Gastroesophageal sphincter (tissue), 4 donors: Measurements from ENCODE around the gene SHISA9. TPM values are rescaled to one million over a fixed set of nuclear protein-coding genes. Genes with fewer than 3 reads are reported as not detected.

Experiments used
- ATAC-seq: fragments of 150-250 bp; one replicate; pipeline ENCODE4 v1.9.1; 2016; ENCODE audit warnings: mild to moderate bottlenecking, moderate library complexity
- H3K27ac ChIP-seq, 4 donors: fragments of 200-600 bp; sonication (generic) in 3 of 4; 1 replicate in 3 of 4; 2 replicates in 1 of 4; pipeline ENCODE4 v1.5.1; 2016 to 2019
- H3K27me3 ChIP-seq: fragments of 200-600 bp; sonication (generic); one replicate; pipeline ENCODE4 v1.5.1; 2019
- H3K36me3 ChIP-seq, 2 donors: fragments of 200-600 bp; sonication (generic); one replicate each; pipeline ENCODE4 v1.5.1; 2019; ENCODE audit warnings: control low read depth in 1 of 2
- H3K4me1 ChIP-seq, 3 donors: fragments of 200-600 bp; sonication (generic); 1 replicate in 2 of 3; 2 replicates in 1 of 3; pipeline ENCODE4 v1.5.1; 2016 to 2019; ENCODE audit warnings: control low read depth in 2 of 3
- H3K4me3 ChIP-seq, 2 donors: fragments of 200-600 bp; sonication (generic); one replicate each; pipeline ENCODE4 v1.5.1; 2019; ENCODE audit warnings: mild to moderate bottlenecking in 1 of 2, moderate library complexity in 1 of 2
- H3K9me3 ChIP-seq, 3 donors: fragments of 200-600 bp; sonication (generic); one replicate each; pipeline ENCODE4 v1.5.1; 2017 to 2019; ENCODE audit warnings: control low read depth in 2 of 3
- CTCF ChIP-seq, 4 experiments: fragments of 200-600 bp in 2 of 4; fragments of 450-650 bp in 2 of 4; sonication (generic) in 1 of 4; IDR thresholded peaks; one replicate each; pipeline ENCODE4 v1.5.1; 2017 to 2019; ENCODE audit warnings: antibody characterized with exemption in 4 of 4, mild to moderate bottlenecking in 2 of 4, moderate library complexity in 2 of 4
- EP300 ChIP-seq: sonication (generic); formaldehyde crosslinking; IDR thresholded peaks from one replicate; pipeline ENCODE4 v1.6.1; 2017; ENCODE audit warnings: antibody characterized with exemption, mild to moderate bottlenecking
- POLR2A ChIP-seq, 2 donors: fragments of 450-650 bp; IDR thresholded peaks; one replicate each; pipeline ENCODE4 v1.6.1; 2017; ENCODE audit warnings: antibody characterized with exemption in 2 of 2, mild to moderate bottlenecking in 2 of 2, moderate library complexity in 1 of 2
- POLR2AphosphoS5 ChIP-seq: sonication (generic); formaldehyde crosslinking; IDR thresholded peaks from one replicate; pipeline ENCODE4 v1.6.1; 2017; ENCODE audit warnings: antibody characterized with exemption
- WGBS, 2 donors: methylation state at CpG; one replicate each; pipeline ENCODE4 v1.1.5; 2018; ENCODE audit warnings: low coverage in 1 of 2; 5-methylcytosine and 5-hydroxymethylcytosine counted together
- total RNA-seq, 4 donors: library from RNA; depleted of rRNA; stranded (reverse); fragments of >200 nt; gene quantifications; one replicate each; pipeline ENCODE4 v1.1.0, GENCODE V29; 2016

SHISA9 gene
- total RNA-seq, 4 donors from 2014 or later, result 1.1 to 12.6 (median 4.9) TPM

- Histone ChIP-seq H3K9me3 (no peaks in the 10 kb centered on the region), H3K4me1 (peaks cover 0 to 20% (median 0%) of the 10 kb centered on the region in 3 donors), H3K27me3 (no peaks in the 10 kb centered on the region), H3K4me3 (no peak overlapping the region), H3K27ac (peak overlapping the region in 3 of 4 donors; percentile 17 to 48 (median 39)), H3K36me3 (no peaks in the 10 kb centered on the region)
- no peak for ATAC-seq
- WGBS, 2 donors, result 26 to 53% methylated on average over 3 of the region's 3 CpGs
- TF ChIP-seq POLR2A (IDR thresholded peaks at IDR 0.05), result no peak
- TF ChIP-seq EP300, result no peak
- TF ChIP-seq CTCF (IDR thresholded peaks at IDR 0.05), result no peak
- TF ChIP-seq POLR2AphosphoS5, result no peak
These were observed 212.3 kb downstream of the SHISA9 start for GRCh38 chr16:13113741-13114140.

- TF ChIP-seq POLR2AphosphoS5 (no peak), EP300 (no peak), POLR2A (IDR thresholded peaks at IDR 0.05) (no peak), CTCF (IDR thresholded peaks at IDR 0.05) (no peak)
- WGBS, 2 donors, result 80 to 100% methylated on average over 1 of the region's 5 CpGs
- no peaks in the 10 kb centered on the region for H3K36me3 ChIP-seq
- no peaks in the 10 kb centered on the region for H3K9me3 ChIP-seq
- H3K27me3 ChIP-seq, result no peaks in the 10 kb centered on the region
- no peak for ATAC-seq
- no peak overlapping the region for H3K27ac ChIP-seq
- peaks cover 0 to 25% (median 0%) of the 10 kb centered on the region in 3 donors for H3K4me1 ChIP-seq
- H3K4me3 ChIP-seq, result no peak overlapping the region
These were observed 216.7 kb downstream of the SHISA9 start for GRCh38 chr16:13118091-13118490.

DNA sequence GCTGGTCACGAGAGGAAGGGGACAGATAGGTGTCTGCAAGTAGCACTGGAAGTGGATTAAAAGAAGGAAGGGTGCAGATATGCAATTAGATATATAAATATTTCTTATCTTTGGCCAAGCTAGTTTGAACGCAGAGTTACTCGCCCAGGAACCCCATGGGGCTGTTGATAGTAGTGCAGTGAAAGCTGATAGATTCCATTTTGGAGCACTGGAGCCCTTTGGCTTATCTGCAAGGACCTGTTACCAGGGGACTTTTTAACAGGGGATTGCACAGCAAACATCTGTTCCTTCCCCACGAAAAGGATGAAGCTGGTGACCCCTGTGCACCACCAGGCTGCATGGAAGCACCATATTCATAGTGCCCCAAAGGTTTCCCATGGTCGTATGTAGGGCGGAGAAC lies 218.7 kb downstream of the SHISA9 start:
- no peak for ATAC-seq
- H3K36me3 ChIP-seq, result no peaks in the 10 kb centered on the region
- WGBS, 2 donors, result 30 to 82% methylated on average over 3 to 6 of the region's 6 CpGs
- H3K27ac ChIP-seq, result no peak overlapping the region
- no peak for TF ChIP-seq CTCF (IDR thresholded peaks at IDR 0.05)
- no peak for TF ChIP-seq POLR2A (IDR thresholded peaks at IDR 0.05)
- TF ChIP-seq EP300, result no peak
- TF ChIP-seq POLR2AphosphoS5, result no peak
- H3K4me3 ChIP-seq, result no peak overlapping the region
- peaks cover 0 to 16% (median 0%) of the 10 kb centered on the region in 3 donors for H3K4me1 ChIP-seq
- H3K27me3 ChIP-seq, result no peaks in the 10 kb centered on the region
- no peaks in the 10 kb centered on the region for H3K9me3 ChIP-seq

DNA sequence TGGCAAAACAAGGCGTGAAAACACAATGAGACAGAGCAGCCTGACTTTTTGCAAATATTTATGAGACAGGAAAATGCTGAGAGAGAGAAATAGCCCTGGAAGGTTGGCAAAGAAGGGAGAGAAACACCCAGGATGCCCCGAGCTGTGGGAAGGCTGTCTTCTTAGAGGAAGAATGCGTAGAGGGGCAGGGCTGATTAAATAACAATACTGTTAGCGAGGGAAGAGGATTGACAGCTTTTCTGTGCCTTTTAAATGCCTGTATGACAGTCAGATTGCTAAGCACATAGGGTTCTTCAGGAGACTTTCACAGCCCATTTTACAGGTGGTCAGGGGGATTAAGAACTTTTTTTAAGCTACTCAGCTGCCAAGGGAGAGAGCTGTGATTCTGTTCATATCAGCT lies 219.2 kb downstream of the SHISA9 start:
- 11 to 36% methylated on average over 3 to 4 of the region's 4 CpGs for WGBS, 2 donors
- ATAC-seq, result no peak
- H3K36me3 ChIP-seq, result no peaks in the 10 kb centered on the region

DNA sequence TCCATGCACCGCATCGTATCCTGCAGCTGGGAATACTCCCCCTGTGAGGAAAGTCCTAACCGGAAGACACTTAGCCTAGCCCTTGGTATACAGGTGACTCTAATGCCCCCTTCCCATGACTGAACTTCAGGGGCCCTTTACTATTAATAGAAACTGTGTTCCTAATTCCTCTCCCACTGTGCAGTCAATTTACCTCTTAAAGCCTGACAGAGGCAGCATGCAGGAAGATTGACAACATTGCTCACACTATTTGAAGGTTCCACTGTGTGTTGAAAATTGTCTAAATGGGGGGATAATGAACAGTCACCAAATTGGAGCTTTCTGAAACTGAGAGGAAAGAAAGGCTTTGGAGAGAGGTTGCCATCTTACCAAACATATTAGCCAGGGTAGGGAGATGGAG lies 222.6 kb downstream of the SHISA9 start:
- H3K36me3 ChIP-seq, result no peaks in the 10 kb centered on the region
- no peak for ATAC-seq
- H3K4me3 ChIP-seq, result no peak overlapping the region
- peaks cover 0 to 16% (median 0%) of the 10 kb centered on the region in 3 donors for H3K4me1 ChIP-seq
- no peaks in the 10 kb centered on the region for H3K27me3 ChIP-seq
- TF ChIP-seq POLR2AphosphoS5 (no peak), CTCF (IDR thresholded peaks at IDR 0.05) (no peak), EP300 (no peak), POLR2A (IDR thresholded peaks at IDR 0.05) (no peak)
- peaks cover 0 to 9% (median 0%) of the 10 kb centered on the region in 3 donors for H3K9me3 ChIP-seq
- H3K27ac ChIP-seq, result no peak overlapping the region
- 80 to 90% methylated on average over 1 to 2 of the region's 3 CpGs for WGBS, 2 donors

More for the DNA sequence above, 219.2 kb downstream of the SHISA9 start:
- no peak overlapping the region for H3K27ac ChIP-seq
- no peak overlapping the region for H3K4me3 ChIP-seq
- no peaks in the 10 kb centered on the region for H3K27me3 ChIP-seq
- no peaks in the 10 kb centered on the region for H3K9me3 ChIP-seq
- no peak for TF ChIP-seq EP300
- peaks cover 0 to 16% (median 0%) of the 10 kb centered on the region in 3 donors for H3K4me1 ChIP-seq
